Astrocyte of the spinal cord (primary cell): ENCODE results near the gene IL16.

ENCODE experiments used
- DNase-seq: peaks from one replicate; pipeline ENCODE4 v3.0.0; 2011; ENCODE audit warnings: low read depth, low spot score
- H3K4me3 ChIP-seq: 2 replicates; pipeline ENCODE4 v1.5.1; 2011; ENCODE audit warnings: low read depth, mild to moderate bottlenecking, low read length, moderate library complexity
- CTCF ChIP-seq: IDR thresholded peaks from 2 replicates; pipeline ENCODE4 v1.5.1; 2012; ENCODE audit warnings: low read depth, mild to moderate bottlenecking, low read length, inconsistent platforms
- in situ Hi-C: cut with HindIII; loops from 2 replicates; pipeline ENCODE4 v1.10.0; 2017; ENCODE audit warnings: low sequenced_read_pairs

The IL16 gene

DNA sequence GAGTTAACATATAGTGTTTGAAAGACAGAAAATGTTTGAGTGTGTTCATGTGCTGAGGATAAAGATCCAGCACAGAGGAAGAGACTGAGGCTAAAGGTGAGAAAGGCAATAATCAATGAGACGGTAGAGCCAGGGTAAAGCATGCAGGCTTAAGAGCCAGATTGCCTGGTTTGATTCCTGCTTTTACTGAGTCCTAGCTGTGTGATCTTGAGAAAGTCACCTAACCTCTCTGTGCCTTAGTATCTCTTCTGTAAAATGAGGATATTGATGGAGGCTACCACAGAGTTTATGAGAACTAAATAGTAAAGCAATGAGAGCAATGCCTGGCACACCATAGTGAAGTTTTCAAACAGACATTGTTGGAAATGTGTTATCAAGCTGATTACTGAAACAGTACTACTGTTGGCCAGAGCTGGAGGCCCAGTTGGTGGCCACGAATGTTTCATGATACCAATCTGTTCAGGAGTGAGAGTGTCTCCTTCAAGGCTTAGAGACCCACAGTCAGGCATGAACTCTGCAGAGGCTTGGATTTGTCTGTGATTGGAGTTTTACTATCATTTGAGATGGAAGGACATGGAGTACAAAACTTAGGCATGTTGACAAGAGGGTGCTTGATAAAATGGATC lies 26.8 kb downstream of the IL16 start:
- no peak for TF ChIP-seq CTCF
- in situ Hi-C loops: no loop called here
- H3K4me3 ChIP-seq: no peak overlapping the region

DNA sequence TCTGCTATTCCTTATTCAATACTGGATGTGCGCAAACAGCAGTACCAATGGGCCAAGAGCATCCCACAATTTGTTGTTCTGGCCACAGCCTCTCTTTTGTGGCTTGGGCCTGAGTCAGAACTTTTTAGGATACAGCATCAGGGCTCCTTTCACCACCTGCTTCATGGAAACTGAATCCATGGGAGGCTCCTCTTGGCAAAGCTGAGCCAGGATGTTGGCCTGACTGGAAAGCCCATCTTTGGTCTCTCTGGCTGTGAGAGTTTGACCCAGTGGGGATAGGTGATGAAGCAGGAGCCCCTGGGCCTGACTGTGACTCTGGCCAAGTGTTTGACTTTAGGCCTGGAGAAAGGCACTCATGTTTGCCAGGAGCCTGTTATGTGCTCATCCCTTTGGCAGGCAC lies 27.6 kb downstream of the IL16 start:
- in situ Hi-C loops: no loop called here
- no peak for DNase-seq
- no peak for TF ChIP-seq CTCF
- no peak overlapping the region for H3K4me3 ChIP-seq

More for the DNA sequence above, 26.8 kb downstream of the IL16 start:
- no peak for DNase-seq

- DNase-seq: no peak
- no peak for TF ChIP-seq CTCF
- in situ Hi-C loops: no loop called here
Measured at GRCh38 chr15:81225161-81225671, 28.5 kb downstream of the IL16 start.

GRCh38 chr15:81227716-81228115 lies 31.0 kb downstream of the IL16 start:
- TF ChIP-seq CTCF: no peak
- in situ Hi-C loops: no loop called here
- H3K4me3 ChIP-seq: no peak overlapping the region
- DNase-seq: no peak

More at GRCh38 chr15:81225161-81225671, 28.5 kb downstream of the IL16 start:
- H3K4me3 ChIP-seq: no peak overlapping the region

DNA sequence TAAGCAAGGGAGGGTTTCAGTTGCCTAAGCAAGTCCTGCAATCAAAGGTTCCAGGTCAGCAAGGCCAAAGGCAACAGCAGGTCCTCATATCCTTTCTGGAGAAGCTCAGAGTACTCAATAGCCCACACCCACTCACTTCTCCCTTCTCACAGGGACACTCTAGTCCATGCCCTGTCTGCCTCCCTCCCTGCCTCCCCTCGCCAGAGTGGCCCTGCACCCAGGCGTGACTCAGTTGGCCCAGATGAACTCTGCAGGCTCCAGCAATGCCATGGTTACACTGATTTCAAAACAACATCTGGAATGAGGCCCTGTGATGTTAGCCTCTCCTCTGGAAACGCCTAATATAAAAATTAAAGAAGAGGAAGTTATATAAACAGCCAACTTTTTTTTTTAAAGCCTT lies 32.9 kb downstream of the IL16 start:
- H3K4me3 ChIP-seq: no peak overlapping the region
- TF ChIP-seq CTCF: no peak
- in situ Hi-C loops: no loop called here
- no peak for DNase-seq

GRCh38 chr15:81235276-81236123 lies 38.8 kb downstream of the IL16 start:
- H3K4me3 ChIP-seq: no peak overlapping the region
- TF ChIP-seq CTCF: no peak
- in situ Hi-C loops: no loop called here
- peak; percentile 4 for DNase-seq
